SK-N-SH (cell line): ENCODE data around the gene LRRN1.

ENCODE experiments used
- CTCF ChIP-seq: fragments of 200-600 bp; sonication (generic); IDR thresholded peaks from 2 replicates; pipeline ENCODE4 v1.6.1; 2017; ENCODE audit warnings: antibody characterized with exemption, mild to moderate bottlenecking, moderate library complexity
- EP300 ChIP-seq, 2 experiments: IDR thresholded peaks; 2 replicates each; pipeline versions ENCODE4 v1.4.0 to v1.6.1; 2012; ENCODE audit warnings: borderline replicate concordance in 1 of 2, low read depth in 1 of 2, low read length in 1 of 2
- EZH2phosphoT487 ChIP-seq: fragments of 200-600 bp; sonication (generic); IDR thresholded peaks from 2 replicates; pipeline ENCODE4 v1.6.1; 2017; ENCODE audit warnings: low read depth, mixed run types, mild to moderate bottlenecking, antibody characterized with exemption, moderate library complexity, borderline replicate concordance
- GABPA ChIP-seq: IDR thresholded peaks from 2 replicates; pipeline ENCODE4 v1.4.0; 2012; ENCODE audit warnings: low read depth, mild to moderate bottlenecking
- JUND ChIP-seq: IDR thresholded peaks from 2 replicates; pipeline ENCODE4 v1.4.0; 2012
- MEF2A ChIP-seq: IDR thresholded peaks from 2 replicates; pipeline ENCODE4 v1.4.0; 2012; ENCODE audit warnings: low read depth, borderline replicate concordance
- MXI1 ChIP-seq: IDR thresholded peaks from 2 replicates; pipeline ENCODE4 v1.6.1; 2012; ENCODE audit warnings: mild to moderate bottlenecking, low read depth, low read length, improper control_type of control experiment
- POLR2AphosphoS5 ChIP-seq: IDR thresholded peaks from 2 replicates; pipeline ENCODE4 v1.6.1; 2012; ENCODE audit warnings: low read depth, low read length
- RAD21 ChIP-seq: IDR thresholded peaks from 2 replicates; pipeline ENCODE4 v1.6.1; 2012; ENCODE audit warnings: mild to moderate bottlenecking, low read length
- REST ChIP-seq: IDR thresholded peaks from 2 replicates; pipeline ENCODE4 v1.6.1; 2012; ENCODE audit warnings: mild to moderate bottlenecking, low read depth, low read length, moderate library complexity
- TCF12 ChIP-seq: IDR thresholded peaks from 2 replicates; pipeline ENCODE4 v1.4.0; 2012
- USF2 ChIP-seq: fragments of 150-350 bp; IDR thresholded peaks from 2 replicates; pipeline ENCODE4 v1.6.1; 2017; ENCODE audit warnings: antibody characterized with exemption, low read length, low read depth, borderline replicate concordance
- YY1 ChIP-seq: IDR thresholded peaks from 2 replicates; pipeline ENCODE4 v1.4.0; 2012; ENCODE audit warnings: low read depth, mild to moderate bottlenecking

GRCh38 chr3:3804560-3804959, 5.3 kb downstream of the LRRN1 start:
- no peak for TF ChIP-seq CTCF
- no peak for TF ChIP-seq MEF2A
- no peak for TF ChIP-seq EZH2phosphoT487
- no peak for TF ChIP-seq GABPA
- no peak for TF ChIP-seq POLR2AphosphoS5
- no peak for TF ChIP-seq RAD21
- no peak for TF ChIP-seq YY1
- no peak for TF ChIP-seq JUND
- no peak for TF ChIP-seq MXI1
- no peak for TF ChIP-seq REST
- no peak for TF ChIP-seq TCF12
- no peak for TF ChIP-seq EP300 (IDR thresholded peaks at IDR 0.05; ENCODE audit: borderline replicate concordance in 1 of 2, low read depth in 1 of 2, low read length in 1 of 2)
- no peak for TF ChIP-seq USF2
